GM18867 (cell line): ENCODE results near the gene CCDC201.
A peak's percentile ranks its signal among the peaks of the same experiment; 100 is the strongest.
"Not testable (repeated sequence)": the region's sequence is repeated elsewhere in the genome, so short reads cannot be mapped to it uniquely, and the experiment has no call there.

Source experiments
- ATAC-seq: cut with Tn5 transposase; IDR thresholded peaks from one replicate; pipeline ENCODE4 v1.9.1; 2021; ENCODE audit warnings: mild to moderate bottlenecking, moderate library complexity; ENCODE audit not compliant: unreplicated experiment

The CCDC201 gene

GRCh38 chr7:45878457-45879144 lies 5.7 kb upstream of the CCDC201 start:
- no peak for ATAC-seq

DNA sequence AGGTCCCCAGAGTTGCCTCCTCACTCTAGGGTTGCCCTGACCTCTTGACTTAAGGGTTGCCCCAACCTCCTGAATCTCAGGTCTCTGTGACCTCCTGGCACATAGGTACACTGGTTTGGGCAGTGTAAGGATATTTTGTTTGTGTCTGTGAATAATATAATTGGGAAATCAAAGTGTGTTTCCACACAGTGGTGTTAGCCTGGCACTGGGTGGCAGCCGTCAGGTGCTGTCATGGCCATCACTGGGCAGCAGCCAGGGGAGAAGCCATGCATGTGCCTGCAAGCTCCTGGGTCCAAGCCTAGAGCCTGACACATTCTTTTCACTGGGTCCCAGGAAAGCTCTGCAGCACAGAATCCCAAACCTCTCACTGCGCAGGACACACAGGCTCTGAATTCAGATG lies 3.6 kb upstream of the CCDC201 start:
- no peak for ATAC-seq

GRCh38 chr7:45874408-45875131 lies 1.7 kb upstream of the CCDC201 start:
- ATAC-seq, result no peak

- no peak for ATAC-seq
Observed at GRCh38 chr7:45873355-45873754, 473 bp upstream of the CCDC201 start.

DNA sequence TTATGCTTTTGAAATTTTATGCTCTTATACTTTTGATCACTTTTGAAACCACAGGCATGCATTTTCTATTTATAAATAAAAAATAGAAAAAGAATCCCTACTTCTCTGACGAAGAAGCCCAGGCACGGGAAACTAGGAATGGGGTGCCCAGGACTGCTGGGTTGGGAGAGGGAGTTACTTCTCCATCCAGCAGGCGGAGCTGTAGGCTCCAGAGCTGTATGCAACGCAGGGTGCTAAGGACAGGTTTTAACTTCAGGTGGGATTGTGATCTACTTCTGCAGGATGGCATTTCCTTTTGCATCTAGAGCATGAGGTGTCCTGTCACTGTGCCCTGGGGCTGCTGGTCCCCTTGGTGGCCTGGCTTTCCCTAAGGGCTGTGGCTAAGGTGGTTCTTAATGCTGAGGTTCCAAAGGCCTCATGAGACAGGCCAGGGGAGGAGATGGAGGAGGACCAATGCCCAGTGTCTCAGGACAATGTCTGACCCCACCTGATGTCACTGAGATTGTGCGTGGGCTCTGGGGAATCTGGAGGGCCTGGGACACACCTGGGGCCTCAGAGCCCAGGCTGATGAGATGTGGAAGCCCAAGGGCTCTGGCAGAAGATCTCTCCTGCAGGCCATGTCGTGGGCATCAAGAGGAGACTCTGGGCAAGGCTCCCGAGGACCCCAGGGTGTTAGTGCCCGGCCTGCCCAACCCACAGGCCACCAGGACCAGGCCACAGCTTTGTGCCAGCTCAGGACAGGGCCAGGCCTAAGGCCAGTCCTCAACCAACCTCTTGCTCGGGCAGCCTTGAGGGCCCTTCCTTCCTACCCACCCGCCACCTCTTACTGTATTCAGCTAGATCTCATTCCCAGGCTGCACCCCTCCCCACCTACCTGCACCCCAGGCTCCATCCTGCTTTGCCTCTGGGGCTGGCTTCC lies 507 bp downstream of the CCDC201 start:
- peak; percentile 66 for ATAC-seq

- ATAC-seq, result no peak
Observed at GRCh38 chr7:45869426-45869825, 3.5 kb downstream of the CCDC201 start.

- no peak for ATAC-seq
Observed at GRCh38 chr7:45867471-45867870, 5.4 kb downstream of the CCDC201 start.

DNA sequence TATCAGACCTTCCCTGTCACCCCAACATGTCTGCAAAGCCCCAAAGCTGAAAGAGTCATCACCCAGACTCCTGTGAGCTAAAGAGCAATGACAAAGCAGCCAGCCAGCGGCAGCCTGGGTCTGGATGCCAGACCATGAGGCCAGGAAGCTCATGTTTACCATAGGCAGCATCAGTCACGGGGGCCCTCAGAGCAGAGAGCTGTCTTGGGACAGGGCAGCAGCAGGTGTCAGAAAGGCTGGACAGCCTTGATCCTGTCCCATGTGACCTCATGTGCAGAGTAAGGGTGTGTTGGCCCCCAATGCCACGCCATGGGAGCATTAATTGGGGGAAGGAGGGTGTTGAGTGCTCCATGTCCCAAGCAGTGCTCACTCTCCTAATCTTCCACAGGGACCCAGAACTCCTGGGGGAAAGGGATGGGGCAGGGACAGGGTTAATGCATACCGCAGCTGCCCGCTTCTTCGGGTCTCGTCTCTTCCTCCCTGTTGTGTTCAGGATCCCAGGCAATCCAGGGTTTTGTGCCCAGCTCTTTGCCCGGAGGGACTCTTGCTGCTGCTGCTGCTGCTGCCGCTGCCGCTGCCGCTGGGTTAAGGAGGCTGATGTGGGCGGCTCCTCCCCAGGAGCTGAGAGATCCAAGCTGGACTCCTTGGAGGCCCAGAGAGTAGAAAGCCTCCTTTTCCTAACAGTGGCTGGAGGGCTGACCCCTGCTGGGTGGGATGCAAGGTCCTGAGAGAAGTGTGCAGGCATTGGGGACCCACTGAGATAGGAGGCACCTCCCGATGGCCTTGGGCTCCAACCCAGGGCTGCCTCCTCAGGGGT lies 7.1 kb downstream of the CCDC201 start:
- no peak for ATAC-seq

- ATAC-seq, result no peak
Observed at GRCh38 chr7:45863715-45864114, 9.2 kb downstream of the CCDC201 start.

DNA sequence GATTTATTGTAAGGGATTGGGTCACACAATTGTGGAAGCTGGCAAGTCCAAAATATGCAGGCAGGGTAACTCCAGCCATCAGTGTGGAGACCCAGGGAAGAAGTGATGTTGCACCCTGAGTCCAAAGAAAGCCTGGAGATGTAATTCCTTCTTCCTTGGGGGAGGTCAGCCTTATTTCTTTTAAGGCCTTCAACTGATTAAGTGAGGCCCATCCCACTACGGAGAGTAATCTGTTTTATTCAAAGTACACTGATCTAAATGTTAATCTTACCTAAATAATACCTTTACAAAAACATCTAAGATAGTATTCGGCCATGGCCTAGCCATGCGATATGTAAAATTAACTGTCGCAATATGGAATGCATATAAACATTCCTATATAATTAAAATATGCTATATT lies 16.0 kb downstream of the CCDC201 start:
- ATAC-seq, result not testable (repeated sequence)

DNA sequence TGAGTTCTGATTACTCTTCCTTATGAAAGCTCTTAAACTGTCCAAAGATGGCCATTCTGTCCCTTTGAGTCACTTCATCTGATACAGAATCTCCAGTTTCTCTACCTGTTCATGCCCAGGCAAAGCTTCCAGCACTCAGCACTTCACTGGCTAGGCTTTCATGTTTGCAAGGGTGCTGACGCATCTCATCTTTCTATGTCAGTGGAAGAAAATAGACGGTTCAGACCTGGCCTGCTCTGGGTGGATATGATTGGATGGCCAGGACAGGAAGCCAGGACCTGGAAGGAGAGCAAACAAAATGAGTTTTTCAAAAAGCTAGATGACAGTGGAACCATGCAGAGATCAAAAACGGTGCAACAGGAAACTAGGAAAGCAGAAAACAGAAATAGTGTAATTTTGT lies 17.2 kb downstream of the CCDC201 start:
- ATAC-seq, result not testable (repeated sequence)

DNA sequence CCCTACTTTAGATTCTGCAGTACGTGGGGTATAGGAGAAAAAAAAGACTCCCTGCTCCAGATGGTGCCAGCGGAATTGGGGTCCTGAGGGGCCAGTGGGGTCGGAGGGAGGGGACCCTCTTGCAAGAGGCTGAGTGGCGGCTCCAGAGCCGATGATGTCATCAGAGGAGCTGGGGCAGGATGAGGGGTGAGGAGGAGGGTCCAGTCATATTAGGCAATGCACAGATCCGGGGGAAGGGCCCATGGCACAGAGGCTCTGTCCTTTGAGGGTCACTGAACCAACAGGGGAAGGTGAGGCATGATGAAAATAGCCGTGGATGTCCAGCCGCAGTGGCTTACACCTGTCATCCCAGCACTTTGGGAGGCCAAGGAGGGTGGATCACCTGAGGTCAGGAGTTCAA lies 19.4 kb downstream of the CCDC201 start:
- ATAC-seq, result not testable (repeated sequence)

DNA sequence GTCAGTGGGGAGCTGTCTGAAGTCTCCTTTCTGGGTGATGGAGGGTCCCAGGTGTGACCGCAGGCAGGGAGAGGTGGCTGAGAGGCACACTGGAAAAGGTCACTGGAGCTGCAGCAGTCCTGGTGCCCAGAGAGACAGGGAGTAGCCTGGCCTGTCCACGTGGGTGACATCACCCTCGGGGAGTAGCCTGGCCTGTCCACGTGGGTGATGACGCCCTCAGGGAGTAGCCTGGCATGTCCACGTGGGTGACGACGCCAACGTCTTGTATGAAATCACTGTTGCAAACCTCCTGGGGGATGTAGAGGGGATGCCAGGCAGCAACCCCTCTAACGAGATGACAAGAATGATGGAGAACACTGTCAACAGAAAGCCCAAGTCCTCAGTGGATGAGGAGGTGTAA lies 19.9 kb downstream of the CCDC201 start:
- ATAC-seq, result not testable (repeated sequence)

- ATAC-seq, result not testable (repeated sequence)
Observed at GRCh38 chr7:45848734-45849133, 24.1 kb downstream of the CCDC201 start.

DNA sequence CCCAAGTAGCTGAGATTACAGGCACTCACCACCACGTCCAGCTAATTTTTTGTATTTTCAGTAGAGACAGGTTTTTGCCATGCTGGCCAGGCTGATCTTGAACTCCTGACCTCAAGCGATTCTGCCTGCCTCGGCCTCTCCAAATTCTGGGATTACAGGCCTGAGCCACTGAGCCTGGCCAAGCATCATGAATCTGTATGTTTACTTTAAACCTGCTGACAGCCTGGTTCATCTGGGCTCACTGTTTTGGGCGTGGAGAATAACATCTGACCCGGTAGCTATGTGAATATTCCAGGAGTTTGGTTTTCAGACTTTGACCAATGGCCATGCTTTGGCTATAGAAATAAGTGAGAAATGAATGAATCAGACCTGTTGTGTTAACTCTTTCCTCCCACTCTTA lies 26.3 kb downstream of the CCDC201 start:
- ATAC-seq, result not testable (repeated sequence)

DNA sequence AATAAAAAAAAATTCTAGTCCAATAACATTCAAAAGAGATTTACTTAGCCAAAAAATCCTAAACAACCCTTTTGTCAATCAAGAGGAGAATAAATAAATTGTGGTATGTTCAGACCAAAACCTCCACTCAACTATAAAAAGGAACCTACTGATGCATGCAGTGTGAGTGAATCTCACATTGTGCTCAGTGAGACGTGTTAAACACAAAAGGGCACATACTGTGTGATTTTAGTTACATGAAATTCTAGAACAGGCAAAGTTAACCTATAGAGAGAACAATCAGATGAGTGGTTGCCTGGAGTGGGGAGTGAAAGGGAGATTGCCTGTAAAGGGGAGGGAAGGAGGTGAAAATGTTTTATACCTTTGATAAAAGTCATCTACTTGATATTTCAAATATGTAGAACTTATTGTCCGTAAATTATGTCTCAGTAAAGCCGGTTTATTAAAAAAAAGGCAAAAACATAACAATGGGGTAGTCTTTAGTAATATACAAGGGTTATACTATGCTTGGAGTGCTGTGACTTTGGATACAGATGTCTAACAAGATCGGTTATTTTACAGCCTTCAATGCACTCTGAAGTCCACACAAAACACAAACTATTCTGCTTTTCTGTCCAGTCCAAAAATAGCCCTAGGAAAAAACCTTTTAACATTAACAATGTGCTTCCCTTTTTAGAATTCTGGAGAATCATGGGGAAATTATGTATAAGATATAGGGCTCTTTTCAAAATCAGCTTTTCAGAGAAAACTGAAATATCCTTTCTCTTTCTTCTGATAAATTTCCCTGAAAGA lies 30.8 kb downstream of the CCDC201 start:
- peak; percentile 79 for ATAC-seq

DNA sequence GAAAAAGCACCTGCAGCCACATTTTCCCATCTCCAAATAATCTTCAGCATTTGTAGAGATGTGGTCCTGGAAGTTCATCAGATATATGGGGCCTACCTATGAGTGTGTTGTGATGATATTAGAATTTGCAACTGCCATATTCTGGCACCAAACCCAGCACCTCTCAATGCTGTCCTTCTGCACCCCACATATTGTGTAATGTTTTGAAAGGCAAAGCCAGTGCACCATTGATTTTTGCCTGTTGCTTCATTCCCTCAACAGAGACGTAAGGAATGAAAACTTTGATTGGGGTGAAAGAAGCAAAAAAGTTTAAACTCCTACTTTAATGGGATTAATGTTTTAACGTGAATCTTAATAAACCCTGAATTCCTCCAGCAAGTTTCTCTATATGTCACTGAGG lies 34.0 kb downstream of the CCDC201 start:
- not testable (repeated sequence) for ATAC-seq

GRCh38 chr7:45832433-45833177 lies 40.3 kb downstream of the CCDC201 start:
- ATAC-seq, result not testable (repeated sequence)

DNA sequence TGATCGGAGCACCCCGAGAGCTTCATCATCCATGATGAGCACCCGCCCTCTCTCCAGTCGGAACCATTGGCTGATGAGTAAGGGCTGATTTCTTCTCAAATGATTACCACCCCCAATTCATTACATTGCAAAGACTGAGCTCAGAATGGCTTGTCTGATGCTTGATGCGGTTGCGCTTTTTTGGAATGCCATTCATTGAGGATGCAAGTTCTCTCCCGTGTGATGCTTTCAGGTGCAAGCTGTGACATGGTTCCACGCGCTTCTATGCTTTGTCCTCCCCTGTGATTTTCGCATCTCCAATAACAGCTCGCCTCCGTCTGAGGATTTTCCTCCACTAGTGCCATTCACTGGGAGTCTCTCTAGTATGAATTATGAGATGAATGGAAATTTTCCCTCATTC lies 43.0 kb downstream of the CCDC201 start:
- ATAC-seq, result not testable (repeated sequence)
